ENCODE measurements around the gene PTOV1.

DNA sequence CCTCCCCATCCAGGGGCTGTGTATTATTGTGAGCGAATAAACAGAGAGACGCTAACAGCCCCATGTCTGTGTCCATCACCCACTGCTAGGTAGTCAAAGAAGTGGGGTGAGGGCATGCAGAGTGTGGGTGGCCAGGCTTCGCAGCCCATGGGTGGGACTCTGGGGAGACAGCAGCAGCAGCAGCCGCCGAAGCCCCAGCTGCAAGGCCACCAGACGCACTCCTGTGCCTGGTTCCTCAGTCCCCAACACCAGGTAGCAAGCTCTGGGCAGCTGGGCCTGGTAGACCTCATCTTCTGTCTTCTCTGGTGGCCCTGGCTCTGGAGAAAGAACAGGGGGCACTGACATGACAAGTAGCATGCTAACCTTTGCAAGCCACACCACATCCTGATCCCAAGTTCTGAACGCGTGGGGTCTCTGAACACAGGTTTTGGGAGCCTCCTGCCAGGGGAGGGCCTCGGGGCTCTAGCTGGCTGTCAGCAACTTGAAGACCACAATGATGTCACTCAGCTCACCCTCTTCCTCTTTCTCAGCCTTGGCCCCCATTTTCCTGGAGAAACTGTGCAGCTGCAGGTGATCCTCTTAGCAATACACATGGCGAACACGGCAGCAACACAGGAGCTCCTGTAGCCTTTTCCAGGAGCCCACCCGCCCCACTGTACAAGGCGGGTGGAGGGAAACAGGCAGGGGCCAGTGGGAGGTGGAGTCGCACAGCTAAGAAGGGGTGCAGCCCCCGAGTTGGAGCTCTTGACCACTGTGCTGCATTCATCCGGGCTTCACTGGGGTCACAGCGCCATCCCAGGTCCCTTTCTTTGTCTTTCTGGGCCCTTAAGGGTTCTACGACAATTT is 43.7 kb upstream of the PTOV1 start:
- TF ChIP-seq, protein P1, sequence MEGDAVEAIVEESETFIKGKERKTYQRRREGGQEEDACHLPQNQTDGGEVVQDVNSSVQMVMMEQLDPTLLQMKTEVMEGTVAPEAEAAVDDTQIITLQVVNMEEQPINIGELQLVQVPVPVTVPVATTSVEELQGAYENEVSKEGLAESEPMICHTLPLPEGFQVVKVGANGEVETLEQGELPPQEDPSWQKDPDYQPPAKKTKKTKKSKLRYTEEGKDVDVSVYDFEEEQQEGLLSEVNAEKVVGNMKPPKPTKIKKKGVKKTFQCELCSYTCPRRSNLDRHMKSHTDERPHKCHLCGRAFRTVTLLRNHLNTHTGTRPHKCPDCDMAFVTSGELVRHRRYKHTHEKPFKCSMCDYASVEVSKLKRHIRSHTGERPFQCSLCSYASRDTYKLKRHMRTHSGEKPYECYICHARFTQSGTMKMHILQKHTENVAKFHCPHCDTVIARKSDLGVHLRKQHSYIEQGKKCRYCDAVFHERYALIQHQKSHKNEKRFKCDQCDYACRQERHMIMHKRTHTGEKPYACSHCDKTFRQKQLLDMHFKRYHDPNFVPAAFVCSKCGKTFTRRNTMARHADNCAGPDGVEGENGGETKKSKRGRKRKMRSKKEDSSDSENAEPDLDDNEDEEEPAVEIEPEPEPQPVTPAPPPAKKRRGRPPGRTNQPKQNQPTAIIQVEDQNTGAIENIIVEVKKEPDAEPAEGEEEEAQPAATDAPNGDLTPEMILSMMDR (IDR thresholded peaks at IDR 0.05; ENCODE audit: low read depth, low read length, poor library complexity, severe bottlenecking) = no peak
- no peak for TF ChIP-seq EZH2phosphoT487 (IDR thresholded peaks at IDR 0.05; ENCODE audit: borderline replicate concordance, low read length)

Data from DOHH2 (cell line).